ENCODE measurements around the gene FHL3.

DNA sequence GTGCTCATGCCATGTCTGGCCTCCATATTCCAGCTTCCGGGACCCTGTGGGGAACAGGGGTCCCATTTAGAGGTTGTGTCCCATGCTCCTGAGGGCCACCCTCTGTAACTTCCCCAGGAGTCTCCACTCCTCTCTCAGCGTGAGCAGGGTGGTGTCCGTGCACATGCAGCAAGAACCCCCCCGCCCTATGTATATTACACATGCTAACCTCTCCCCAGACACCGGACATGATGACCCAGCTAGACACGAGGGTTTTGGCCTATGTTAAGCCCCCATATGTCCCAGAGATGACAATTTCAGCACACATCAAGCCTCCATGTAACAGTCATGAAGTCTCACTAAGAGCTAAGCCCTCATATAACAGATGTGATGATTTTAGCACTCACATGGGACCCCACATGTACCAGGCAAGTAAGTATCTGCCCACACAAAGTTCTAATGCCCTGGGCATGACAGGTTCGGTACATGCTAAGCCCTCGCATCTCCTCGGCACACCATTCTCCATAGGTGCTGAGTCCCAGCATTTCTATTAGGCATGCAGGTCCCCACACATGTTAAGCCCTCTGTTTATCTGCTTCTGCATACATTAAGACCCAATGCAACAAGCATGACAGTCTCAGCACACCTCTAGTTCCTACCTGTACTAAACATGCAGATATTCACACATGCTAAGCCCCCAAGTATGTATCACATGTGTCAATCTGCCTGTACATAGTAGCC is 7.1 kb downstream of the FHL3 start:
- TF ChIP-seq RAD21 (IDR thresholded peaks at IDR 0.05 in 1 of 2, conservative IDR thresholded peaks at IDR 0.05 in 1 of 2; ENCODE audit: low read depth in 2 of 2, low read length in 2 of 2) = no peak
- TF ChIP-seq POLR2AphosphoS5 (IDR thresholded peaks at IDR 0.05; ENCODE audit: low read depth, low read length) = no peak
- TF ChIP-seq, protein P1, sequence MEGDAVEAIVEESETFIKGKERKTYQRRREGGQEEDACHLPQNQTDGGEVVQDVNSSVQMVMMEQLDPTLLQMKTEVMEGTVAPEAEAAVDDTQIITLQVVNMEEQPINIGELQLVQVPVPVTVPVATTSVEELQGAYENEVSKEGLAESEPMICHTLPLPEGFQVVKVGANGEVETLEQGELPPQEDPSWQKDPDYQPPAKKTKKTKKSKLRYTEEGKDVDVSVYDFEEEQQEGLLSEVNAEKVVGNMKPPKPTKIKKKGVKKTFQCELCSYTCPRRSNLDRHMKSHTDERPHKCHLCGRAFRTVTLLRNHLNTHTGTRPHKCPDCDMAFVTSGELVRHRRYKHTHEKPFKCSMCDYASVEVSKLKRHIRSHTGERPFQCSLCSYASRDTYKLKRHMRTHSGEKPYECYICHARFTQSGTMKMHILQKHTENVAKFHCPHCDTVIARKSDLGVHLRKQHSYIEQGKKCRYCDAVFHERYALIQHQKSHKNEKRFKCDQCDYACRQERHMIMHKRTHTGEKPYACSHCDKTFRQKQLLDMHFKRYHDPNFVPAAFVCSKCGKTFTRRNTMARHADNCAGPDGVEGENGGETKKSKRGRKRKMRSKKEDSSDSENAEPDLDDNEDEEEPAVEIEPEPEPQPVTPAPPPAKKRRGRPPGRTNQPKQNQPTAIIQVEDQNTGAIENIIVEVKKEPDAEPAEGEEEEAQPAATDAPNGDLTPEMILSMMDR (IDR thresholded peaks at IDR 0.05; ENCODE audit: control extremely low read depth in 1 of 3, insufficient read depth in 1 of 3, low read depth in 1 of 3, low read length in 3 of 3) = no peak
- TF ChIP-seq EZH2 (IDR thresholded peaks at IDR 0.05; ENCODE audit: low read depth, low read length, severe bottlenecking) = no peak
- TF ChIP-seq, protein P2, sequence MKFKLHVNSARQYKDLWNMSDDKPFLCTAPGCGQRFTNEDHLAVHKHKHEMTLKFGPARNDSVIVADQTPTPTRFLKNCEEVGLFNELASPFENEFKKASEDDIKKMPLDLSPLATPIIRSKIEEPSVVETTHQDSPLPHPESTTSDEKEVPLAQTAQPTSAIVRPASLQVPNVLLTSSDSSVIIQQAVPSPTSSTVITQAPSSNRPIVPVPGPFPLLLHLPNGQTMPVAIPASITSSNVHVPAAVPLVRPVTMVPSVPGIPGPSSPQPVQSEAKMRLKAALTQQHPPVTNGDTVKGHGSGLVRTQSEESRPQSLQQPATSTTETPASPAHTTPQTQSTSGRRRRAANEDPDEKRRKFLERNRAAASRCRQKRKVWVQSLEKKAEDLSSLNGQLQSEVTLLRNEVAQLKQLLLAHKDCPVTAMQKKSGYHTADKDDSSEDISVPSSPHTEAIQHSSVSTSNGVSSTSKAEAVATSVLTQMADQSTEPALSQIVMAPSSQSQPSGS (IDR thresholded peaks at IDR 0.05; ENCODE audit: low read length) = no peak
- no peak for TF ChIP-seq BACH1 (IDR thresholded peaks at IDR 0.05; ENCODE audit: low read length)
- TF ChIP-seq EP300 (IDR thresholded peaks at IDR 0.05; ENCODE audit: borderline replicate concordance in 1 of 2, low read depth in 2 of 2, low read length in 2 of 2) = no peak
- no peak for TF ChIP-seq NRF1 (IDR thresholded peaks at IDR 0.05; ENCODE audit: low read depth, low read length)
- no peak for TF ChIP-seq POLR2A (IDR thresholded peaks at IDR 0.05; ENCODE audit: control extremely low read depth in 1 of 2, low read depth in 2 of 2, low read length in 2 of 2)
